ENCODE measurements around the gene CASKIN1. TPM values are rescaled to one million over a fixed set of nuclear protein-coding genes. Genes with fewer than 3 reads are reported as not detected.
A peak's percentile ranks its signal among the peaks of the same experiment; 100 is the strongest.

Gene CASKIN1
- total RNA-seq, 4 donors from 2014 or later, result 0.13 to 1.2 (median 0.40) TPM

- Histone ChIP-seq H3K27me3 (no peaks in the 10 kb centered on the region), H3K36me3 (no peaks in the 10 kb centered on the region), H3K4me1 (peaks cover 18 to 43% of the 10 kb centered on the region in 2 donors), H3K9me3 (no peaks in the 10 kb centered on the region), H3K4me3 (replicated peaks in 1 of 3) (no peak overlapping the region), H3K27ac (peak overlapping the region; percentile 46 to 63 (median 57))
- no peak for DNase-seq
- intact Hi-C loops (cut with DNase I), result no loop called here
- TF ChIP-seq POLR2A (IDR thresholded peaks at IDR 0.05), result no peak
- TF ChIP-seq CTCF (IDR thresholded peaks at IDR 0.05), result no peak
- 58 to 81% methylated on average over 6 to 20 of the region's 24 CpGs for WGBS, 2 donors
Measured at GRCh38 chr16:2159175-2159838, 37.1 kb downstream of the CASKIN1 start.

GRCh38 chr16:2158262-2158638 lies 38.2 kb downstream of the CASKIN1 start:
- peak overlapping the region in 1 of 3 donors; percentile 63 for H3K27ac ChIP-seq
- intact Hi-C loops (cut with DNase I), result no loop called here
- H3K4me3 ChIP-seq (replicated peaks in 1 of 3), result no peak overlapping the region

GRCh38 chr16:2157480-2158261 lies 38.7 kb downstream of the CASKIN1 start:
- H3K36me3 ChIP-seq, result no peaks in the 10 kb centered on the region
- DNase-seq, result no peak
- H3K27ac ChIP-seq, result no peak overlapping the region
- no peak for TF ChIP-seq CTCF (IDR thresholded peaks at IDR 0.05)
- TF ChIP-seq POLR2A (IDR thresholded peaks at IDR 0.05), result no peak
- H3K4me3 ChIP-seq (replicated peaks in 1 of 3), result no peak overlapping the region
- H3K9me3 ChIP-seq, result no peaks in the 10 kb centered on the region
- no peaks in the 10 kb centered on the region for H3K27me3 ChIP-seq
- H3K4me1 ChIP-seq, result peaks cover 33 to 57% of the 10 kb centered on the region in 2 donors
- intact Hi-C loops (cut with DNase I), result no loop called here
- 85 to 96% methylated on average over 16 to 25 of the region's 27 CpGs for WGBS, 2 donors

More at GRCh38 chr16:2158262-2158638, 38.2 kb downstream of the CASKIN1 start:
- TF ChIP-seq POLR2A (IDR thresholded peaks at IDR 0.05), result no peak
- no peak for TF ChIP-seq CTCF (IDR thresholded peaks at IDR 0.05)
- Histone ChIP-seq H3K9me3 (no peaks in the 10 kb centered on the region), H3K4me1 (peaks cover 28 to 52% of the 10 kb centered on the region in 2 donors), H3K27me3 (no peaks in the 10 kb centered on the region), H3K36me3 (no peaks in the 10 kb centered on the region)
- no peak for DNase-seq
- 78 to 95% methylated on average over 13 to 15 of the region's 15 CpGs for WGBS, 2 donors

GRCh38 chr16:2156849-2157224 lies 39.6 kb downstream of the CASKIN1 start:
- H3K27me3 ChIP-seq, result no peaks in the 10 kb centered on the region
- TF ChIP-seq POLR2A (IDR thresholded peaks at IDR 0.05) (no peak), CTCF (IDR thresholded peaks at IDR 0.05) (no peak)
- H3K27ac ChIP-seq, result no peak overlapping the region
- peaks cover 36 to 66% of the 10 kb centered on the region in 2 donors for H3K4me1 ChIP-seq
- H3K9me3 ChIP-seq, result no peaks in the 10 kb centered on the region
- DNase-seq, result no peak
- WGBS, 2 donors, result 65 to 70% methylated on average over 5 of the region's 5 CpGs
- intact Hi-C loops (cut with DNase I), result no loop called here
- peak overlapping the region in 1 of 3 donors; percentile 83 for H3K4me3 ChIP-seq (replicated peaks in 1 of 3)
- H3K36me3 ChIP-seq, result no peaks in the 10 kb centered on the region
